Activated T-helper 1 cell treated with Interleukin-2 at 50 U/mL for 16 hours (primary cell): ENCODE measurements around the gene CLIC4.
A peak's percentile ranks its signal among the peaks of the same experiment; 100 is the strongest.
"Not testable (repeated sequence)": the region's sequence is repeated elsewhere in the genome, so short reads cannot be mapped to it uniquely, and the experiment has no call there.

Experiments
- DNase-seq: peaks from one replicate; pipeline ENCODE4 v3.0.0-alpha.2; 2020; ENCODE audit warnings: low read depth

CLIC4 gene

DNA sequence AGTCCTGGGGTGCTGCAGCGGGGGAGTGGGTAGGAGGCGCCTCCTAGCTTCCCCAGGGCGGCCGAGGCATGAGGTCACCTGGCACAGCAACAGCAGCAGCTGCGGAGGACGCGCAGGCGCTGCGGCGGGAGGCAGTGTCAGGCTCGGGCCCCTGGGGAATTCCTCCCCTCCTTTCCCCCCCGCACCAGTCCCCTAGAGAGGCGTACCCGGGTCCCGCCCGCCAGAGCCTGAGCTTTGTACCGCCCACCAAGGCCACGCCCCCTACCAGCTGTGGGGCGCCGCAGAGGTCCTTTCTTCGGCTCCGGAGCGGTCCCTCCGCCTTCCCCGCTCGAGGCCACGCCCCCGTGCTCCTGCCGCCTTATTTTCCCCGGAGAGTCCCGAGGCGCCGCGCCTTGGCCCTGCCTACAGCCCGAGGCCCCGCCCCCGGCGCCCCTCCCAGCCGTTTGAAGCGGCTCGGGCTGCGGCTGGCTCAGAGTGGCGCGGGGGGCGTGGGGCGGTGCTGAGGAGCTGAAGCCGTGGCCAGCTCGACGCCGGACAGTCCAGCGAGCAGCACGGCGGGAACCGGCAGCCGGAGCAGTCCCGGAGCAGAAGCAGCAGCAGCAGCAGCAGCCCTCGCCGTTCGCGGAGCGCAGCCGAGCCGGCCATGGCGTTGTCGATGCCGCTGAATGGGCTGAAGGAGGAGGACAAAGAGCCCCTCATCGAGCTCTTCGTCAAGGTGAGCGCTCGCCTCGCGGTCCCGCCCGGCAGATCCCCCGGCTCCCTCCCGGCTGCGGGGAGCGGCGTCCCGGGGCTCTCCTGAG is at the start of gene CLIC4:
TSS of gene CLIC4 (plus strand) at position 537 of the 800 bp plus-strand sequence. CDS start at position 644, 107 bp downstream.
- peak; percentile 99 for DNase-seq

- DNase-seq = no peak
Observed at GRCh38 chr1:24696041-24696755, 49.0 kb upstream of the CLIC4 start.

DNA sequence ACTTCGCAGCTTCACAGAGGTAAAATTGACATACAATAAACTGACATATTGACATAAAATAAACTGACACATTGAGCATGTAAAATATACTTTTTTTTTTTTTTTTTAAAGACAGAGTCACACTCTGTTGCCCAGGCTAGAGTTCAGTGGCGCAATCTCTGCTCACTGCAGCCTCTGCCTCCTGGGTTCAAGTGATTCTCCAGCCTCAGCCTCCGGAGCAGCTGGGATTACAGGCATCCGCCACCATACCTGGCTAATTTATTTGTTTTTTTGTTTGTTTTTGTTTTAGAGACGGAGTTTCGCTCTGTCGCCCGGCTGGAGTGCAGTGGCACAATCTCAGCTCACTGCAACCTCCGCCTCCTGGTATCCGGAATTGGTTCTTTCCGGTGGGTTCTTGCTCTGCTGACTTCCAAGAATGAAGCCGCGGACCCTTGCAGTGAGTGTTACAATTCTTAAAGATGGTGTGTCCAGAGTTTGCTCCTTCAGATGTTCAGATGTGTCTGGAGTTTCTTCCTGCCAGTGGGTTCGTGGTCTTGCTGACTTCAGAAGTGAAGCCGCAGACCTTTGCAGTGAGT is 48.4 kb upstream of the CLIC4 start:
- DNase-seq = no peak

- not testable (repeated sequence) for DNase-seq
Observed at GRCh38 chr1:24697453-24698001, 47.7 kb upstream of the CLIC4 start.

DNA sequence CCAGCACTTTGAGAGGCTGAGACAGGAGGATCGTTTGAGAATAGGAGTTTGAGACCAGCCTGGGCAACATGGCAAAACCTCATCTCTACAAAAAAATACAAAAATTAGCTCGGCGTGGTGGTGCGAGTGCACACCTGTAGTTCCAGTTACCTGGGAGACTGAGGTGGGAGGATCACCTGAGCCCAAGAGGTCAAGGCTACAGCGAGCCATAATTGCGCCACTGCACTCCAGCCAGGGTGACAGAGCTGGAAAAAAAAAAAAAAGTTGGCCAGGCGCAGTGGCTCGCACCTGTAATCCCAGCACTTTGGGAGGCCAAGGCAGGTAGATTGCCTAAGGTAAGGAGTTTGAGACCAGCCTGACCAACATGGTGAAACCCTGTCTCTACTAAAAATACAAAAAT is 46.9 kb upstream of the CLIC4 start:
- DNase-seq = not testable (repeated sequence)

DNA sequence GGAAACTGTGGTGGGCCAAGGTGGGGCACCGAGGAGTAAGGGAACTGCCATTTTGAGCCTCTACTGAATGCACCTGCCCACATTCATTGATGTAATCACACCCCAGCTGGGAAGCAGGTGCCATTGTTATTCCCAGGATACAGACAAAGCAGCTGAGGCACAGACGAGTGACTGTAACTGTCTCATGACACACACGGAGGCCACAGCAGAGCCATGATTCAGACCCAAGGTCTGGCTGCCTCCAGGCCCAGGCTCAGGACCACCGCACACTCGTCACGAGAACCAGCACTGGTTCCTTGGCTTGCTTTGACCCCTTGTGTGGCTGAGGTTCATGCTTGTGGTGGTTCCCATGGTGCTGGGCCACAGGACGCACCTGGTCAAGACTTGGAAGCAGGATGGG is 45.6 kb upstream of the CLIC4 start:
- no peak for DNase-seq

GRCh38 chr1:24702511-24703293 is 42.5 kb upstream of the CLIC4 start:
- DNase-seq = no peak

GRCh38 chr1:24704411-24705259 is 40.6 kb upstream of the CLIC4 start:
- no peak for DNase-seq

DNA sequence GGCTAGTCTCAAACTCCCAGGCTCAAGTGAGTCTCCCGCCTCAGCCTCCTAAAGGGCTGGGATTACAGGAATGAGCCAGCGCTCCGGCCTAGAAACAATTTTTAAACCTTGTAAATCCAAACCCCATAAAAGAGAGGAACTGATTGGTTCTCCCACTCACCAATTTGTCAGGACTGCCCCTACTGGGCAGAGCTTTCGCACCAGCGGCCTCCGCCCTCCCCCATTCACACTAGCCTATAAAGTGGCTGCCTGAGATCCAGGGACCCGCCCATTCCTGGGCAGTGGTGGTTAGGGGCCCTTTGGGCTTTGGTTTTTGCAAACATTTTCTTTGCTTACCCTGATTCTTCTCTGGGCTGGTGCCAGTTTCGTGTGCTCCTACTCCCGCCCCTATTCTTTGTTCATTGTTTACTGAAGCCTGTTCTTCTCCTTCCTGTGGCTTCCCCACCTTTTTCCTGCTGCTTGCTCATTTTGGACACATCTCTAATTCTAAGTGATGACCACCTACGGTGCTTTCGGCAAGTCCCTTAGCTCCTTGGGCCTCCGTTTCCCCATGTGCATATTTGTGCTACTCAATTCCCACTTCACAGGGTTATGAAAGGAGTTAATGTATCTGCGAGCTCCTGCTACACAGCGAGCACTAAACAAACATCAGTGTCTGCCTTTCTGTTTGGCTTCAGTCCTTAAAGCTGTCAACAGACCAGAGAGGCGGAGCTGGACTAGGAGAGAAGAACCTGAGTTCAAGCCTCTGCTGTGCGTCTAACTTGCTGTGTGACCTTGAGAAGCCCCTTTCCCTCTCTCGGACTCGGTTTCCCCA is 39.8 kb upstream of the CLIC4 start:
- no peak for DNase-seq

GRCh38 chr1:24706074-24706389 is 39.2 kb upstream of the CLIC4 start:
- not testable (repeated sequence) for DNase-seq

- DNase-seq = no peak
Observed at GRCh38 chr1:24707687-24708086, 37.6 kb upstream of the CLIC4 start.

- no peak for DNase-seq
Observed at GRCh38 chr1:24708938-24709337, 36.3 kb upstream of the CLIC4 start.

DNA sequence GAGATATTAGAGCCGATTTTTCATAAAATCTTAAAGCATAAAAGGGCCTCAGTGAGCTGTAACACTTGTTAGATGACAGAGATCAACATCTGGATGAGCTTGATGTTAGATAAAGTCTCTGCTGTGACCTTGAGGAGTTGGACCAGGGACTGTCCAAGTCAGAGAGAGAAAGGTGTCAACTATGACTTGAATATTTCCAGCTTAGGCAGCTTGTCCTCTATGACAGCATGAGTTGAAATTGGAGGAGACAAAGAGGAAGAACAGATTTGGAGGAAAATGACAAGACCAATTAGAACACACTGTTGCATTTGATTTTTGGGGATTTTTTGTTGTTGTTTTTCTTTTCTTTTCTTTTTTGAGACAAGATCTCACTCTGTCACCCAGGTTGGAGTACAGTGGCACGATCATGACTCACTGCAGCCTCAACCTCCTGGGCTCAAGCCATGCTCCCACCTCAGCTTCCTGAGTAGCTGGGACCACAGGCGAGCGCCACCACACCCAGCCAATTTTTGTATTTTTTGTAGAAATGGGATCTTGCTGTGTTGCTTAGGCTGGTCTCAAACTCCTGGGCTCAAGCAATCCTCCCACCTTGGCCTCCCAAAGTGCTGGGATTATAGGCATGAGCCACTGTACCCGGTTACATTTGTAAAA is 35.3 kb upstream of the CLIC4 start:
- DNase-seq = no peak

GRCh38 chr1:24711329-24711728 is 33.9 kb upstream of the CLIC4 start:
- no peak for DNase-seq

GRCh38 chr1:24713176-24713575 is 32.1 kb upstream of the CLIC4 start:
- no peak for DNase-seq

- no peak for DNase-seq
Observed at GRCh38 chr1:24713736-24714135, 31.5 kb upstream of the CLIC4 start.

GRCh38 chr1:24714859-24715520 is 30.3 kb upstream of the CLIC4 start:
- DNase-seq = no peak

DNA sequence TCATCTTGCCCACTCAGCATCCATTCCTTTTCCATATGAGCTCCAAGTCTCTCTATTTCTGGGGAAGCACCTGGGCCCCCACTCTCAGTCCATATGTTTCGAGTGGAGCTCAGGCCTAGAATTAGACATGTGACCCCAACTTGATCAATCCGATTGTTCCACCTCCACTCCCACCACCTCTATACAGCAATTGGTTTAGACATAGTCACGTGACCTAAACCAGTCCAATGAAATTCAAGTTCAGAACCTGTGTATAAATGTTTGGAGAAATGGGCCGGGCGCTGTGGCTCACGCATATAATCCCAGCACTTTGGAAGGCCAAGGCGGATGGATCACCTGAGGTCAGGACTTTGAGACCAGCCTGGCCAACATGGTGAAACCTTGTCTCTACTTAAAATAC is 29.6 kb upstream of the CLIC4 start:
- no peak for DNase-seq
